ENCODE measurements around the gene RTN3. TPM values are rescaled to one million over a fixed set of nuclear protein-coding genes. Genes with fewer than 3 reads are reported as not detected.
"Not testable (repeated sequence)": the region's sequence is repeated elsewhere in the genome, so short reads cannot be mapped to it uniquely, and the experiment has no call there.

Gene RTN3
- total RNA-seq, 3 donors from 2014 or later (not counting 1 experiment from before 2014, with no cell fraction given) = 36.9 to 43.0 (median 37.6) TPM

- H3K27me3 Mint-ChIP-seq (ENCODE audit: low read depth in 2 of 2) = peaks cover 5 to 14% of the 10 kb centered on the region in 2 donors
- peaks cover 9 to 11% of the 10 kb centered on the region in 2 donors for H3K4me1 Mint-ChIP-seq
- Histone ChIP-seq H3K4me1 (ENCODE audit: control insufficient read depth, insufficient read depth, low read length) (peaks cover 22% of the 10 kb centered on the region), H3K27ac (ENCODE audit: low read length) (no peak overlapping the region), H3K4me3 (ENCODE audit: low read length) (no peak overlapping the region), H3K27me3 (ENCODE audit: control insufficient read depth, insufficient read depth, low read length) (peaks cover 12% of the 10 kb centered on the region), H3K36me3 (ENCODE audit: control insufficient read depth, insufficient read depth, low read length) (no peaks in the 10 kb centered on the region), H3K9me3 (ENCODE audit: control insufficient read depth, insufficient read depth, low read length) (no peaks in the 10 kb centered on the region)
- no peaks in the 10 kb centered on the region for H3K9me3 Mint-ChIP-seq
- TF ChIP-seq CTCF (IDR thresholded peaks at IDR 0.05) = no peak
- 92% methylated on average over 7 of the region's 7 CpGs for WGBS (ENCODE audit: insufficient coverage)
- DNase-seq (no peak), ATAC-seq (no peak)
- H3K36me3 Mint-ChIP-seq = no peaks in the 10 kb centered on the region
- intact Hi-C loops (cut with micrococcal nuclease) = no loop called here
- no peak overlapping the region for H3K27ac Mint-ChIP-seq
- no peak overlapping the region for H3K4me3 Mint-ChIP-seq
Measured at GRCh38 chr11:63770763-63771162, 89.5 kb downstream of the RTN3 start.

- Mint-ChIP-seq H3K4me1 (peaks cover 9 to 11% of the 10 kb centered on the region in 2 donors), H3K27me3 (ENCODE audit: low read depth in 2 of 2) (peaks cover 5 to 14% of the 10 kb centered on the region in 2 donors)
- H3K9me3 Mint-ChIP-seq; ATAC-seq; intact Hi-C loops (cut with micrococcal nuclease); H3K9me3 ChIP-seq (ENCODE audit: control insufficient read depth, insufficient read depth, low read length); H3K27ac Mint-ChIP-seq; H3K36me3 ChIP-seq (ENCODE audit: control insufficient read depth, insufficient read depth, low read length); H3K27ac ChIP-seq (ENCODE audit: low read length); H3K36me3 Mint-ChIP-seq; H3K4me3 ChIP-seq (ENCODE audit: low read length); DNase-seq; H3K4me3 Mint-ChIP-seq: not testable (repeated sequence)
- no CpG with 5 or more reads among the region's 2 CpGs for WGBS (ENCODE audit: insufficient coverage)
- Histone ChIP-seq H3K27me3 (ENCODE audit: control insufficient read depth, insufficient read depth, low read length) (peaks cover 12% of the 10 kb centered on the region), H3K4me1 (ENCODE audit: control insufficient read depth, insufficient read depth, low read length) (peaks cover 21% of the 10 kb centered on the region)
Measured at GRCh38 chr11:63771741-63772318, 90.5 kb downstream of the RTN3 start.

- no peak overlapping the region for H3K4me3 Mint-ChIP-seq
- no peak for ATAC-seq
- no peaks in the 10 kb centered on the region for H3K9me3 ChIP-seq (ENCODE audit: control insufficient read depth, insufficient read depth, low read length)
- H3K4me1 ChIP-seq (ENCODE audit: control insufficient read depth, insufficient read depth, low read length) = no peaks in the 10 kb centered on the region
- H3K27me3 Mint-ChIP-seq (ENCODE audit: low read depth in 2 of 2) = peaks cover 12 to 16% of the 10 kb centered on the region in 2 donors
- H3K9me3 Mint-ChIP-seq = no peaks in the 10 kb centered on the region
- no peaks in the 10 kb centered on the region for H3K36me3 ChIP-seq (ENCODE audit: control insufficient read depth, insufficient read depth, low read length)
- intact Hi-C loops (cut with micrococcal nuclease) = no loop called here
- H3K36me3 Mint-ChIP-seq = no peaks in the 10 kb centered on the region
- DNase-seq = no peak
- H3K27ac Mint-ChIP-seq = no peak overlapping the region
- no peak overlapping the region for H3K27ac ChIP-seq (ENCODE audit: low read length)
- TF ChIP-seq CTCF (IDR thresholded peaks at IDR 0.05) = no peak
- no peak overlapping the region for H3K4me3 ChIP-seq (ENCODE audit: low read length)
- peaks cover 4% of the 10 kb centered on the region for H3K27me3 ChIP-seq (ENCODE audit: control insufficient read depth, insufficient read depth, low read length)
- WGBS (ENCODE audit: insufficient coverage) = 91% methylated on average over 3 of the region's 3 CpGs
- peaks cover 0 to 1% of the 10 kb centered on the region in 2 donors for H3K4me1 Mint-ChIP-seq
Measured at GRCh38 chr11:63775191-63775590, 93.9 kb downstream of the RTN3 start.

- Mint-ChIP-seq H3K36me3 (no peaks in the 10 kb centered on the region), H3K4me1 (no peaks in the 10 kb centered on the region), H3K9me3 (no peaks in the 10 kb centered on the region), H3K27ac (no peak overlapping the region), H3K4me3 (no peak overlapping the region), H3K27me3 (ENCODE audit: low read depth in 2 of 2) (peaks cover 2 to 11% of the 10 kb centered on the region in 2 donors)
- TF ChIP-seq CTCF (IDR thresholded peaks at IDR 0.05) = no peak
- Histone ChIP-seq H3K4me3 (ENCODE audit: low read length) (no peak overlapping the region), H3K9me3 (ENCODE audit: control insufficient read depth, insufficient read depth, low read length) (no peaks in the 10 kb centered on the region), H3K27ac (ENCODE audit: low read length) (no peak overlapping the region), H3K4me1 (ENCODE audit: control insufficient read depth, insufficient read depth, low read length) (no peaks in the 10 kb centered on the region), H3K36me3 (ENCODE audit: control insufficient read depth, insufficient read depth, low read length) (no peaks in the 10 kb centered on the region), H3K27me3 (ENCODE audit: control insufficient read depth, insufficient read depth, low read length) (no peaks in the 10 kb centered on the region)
- 100% methylated on average over 2 of the region's 2 CpGs for WGBS (ENCODE audit: insufficient coverage)
- DNase-seq = no peak
- intact Hi-C loops (cut with micrococcal nuclease) = no loop called here
- ATAC-seq = no peak
Measured at GRCh38 chr11:63779039-63779438, 97.7 kb downstream of the RTN3 start.
